Esophagus squamous epithelium (tissue), 4 donors: Measurements from ENCODE around the gene ADGRG1.

Source experiments
- CTCF ChIP-seq, 6 experiments: fragments of 450-650 bp in 4 of 6; fragments of 200-600 bp in 2 of 6; sonication (generic) in 2 of 6; IDR thresholded peaks; one replicate each; pipeline ENCODE4 v1.5.1; 2016 to 2019; ENCODE audit warnings: antibody characterized with exemption in 6 of 6, mild to moderate bottlenecking in 4 of 6, moderate library complexity in 4 of 6
- POLR2A ChIP-seq, 4 donors: fragments of 450-650 bp; IDR thresholded peaks; one replicate each; pipeline ENCODE4 v1.6.1; 2017; ENCODE audit warnings: antibody characterized with exemption in 4 of 4, mild to moderate bottlenecking in 4 of 4, moderate library complexity in 3 of 4

- TF ChIP-seq POLR2A (IDR thresholded peaks at IDR 0.05) = no peak
- no peak for TF ChIP-seq CTCF (IDR thresholded peaks at IDR 0.05)
Observed at GRCh38 chr16:57661936-57662906, 33.8 kb downstream of the ADGRG1 start.
